GM21786 (cell line): ENCODE measurements around the gene CPED1.
A peak's percentile ranks its signal among the peaks of the same experiment; 100 is the strongest.
"Not testable (repeated sequence)": the region's sequence is repeated elsewhere in the genome, so short reads cannot be mapped to it uniquely, and the experiment has no call there.

ENCODE experiments used
- ATAC-seq: cut with Tn5 transposase; IDR thresholded peaks from one replicate; pipeline ENCODE4 v1.9.1; 2021; ENCODE audit not compliant: unreplicated experiment

The CPED1 gene

GRCh38 chr7:121178452-121178851 is 189.9 kb downstream of the CPED1 start:
- ATAC-seq: no peak

DNA sequence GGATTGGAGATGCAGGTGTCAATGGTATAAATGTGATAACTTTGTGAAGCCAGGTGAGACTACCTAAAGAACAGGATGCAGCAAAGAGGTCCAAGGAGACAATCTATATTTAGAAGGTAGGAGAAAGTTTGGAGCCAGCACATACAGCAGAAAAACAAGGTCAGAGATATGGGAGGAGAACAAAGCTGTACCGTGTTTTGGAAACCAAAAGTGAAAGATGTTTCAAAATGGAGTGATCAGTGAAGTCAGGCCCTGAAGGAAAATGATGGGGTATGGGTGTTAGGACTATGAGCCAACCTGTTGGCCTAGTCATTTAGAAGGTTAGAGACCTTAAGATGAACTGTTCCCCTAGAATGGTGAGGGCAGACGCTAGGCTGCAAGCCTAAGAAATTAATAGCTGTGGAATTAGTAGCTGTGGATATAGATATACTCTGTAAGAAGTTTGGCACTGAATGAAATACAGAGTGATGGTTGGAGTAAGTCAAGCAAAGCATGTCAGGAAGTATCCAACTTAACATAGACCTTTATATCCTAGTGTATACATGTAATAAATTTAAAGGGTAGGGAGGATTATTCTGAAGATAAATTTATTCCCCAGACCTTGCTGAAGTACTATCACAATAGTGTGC is 190.5 kb downstream of the CPED1 start:
- ATAC-seq: peak; percentile 39

DNA sequence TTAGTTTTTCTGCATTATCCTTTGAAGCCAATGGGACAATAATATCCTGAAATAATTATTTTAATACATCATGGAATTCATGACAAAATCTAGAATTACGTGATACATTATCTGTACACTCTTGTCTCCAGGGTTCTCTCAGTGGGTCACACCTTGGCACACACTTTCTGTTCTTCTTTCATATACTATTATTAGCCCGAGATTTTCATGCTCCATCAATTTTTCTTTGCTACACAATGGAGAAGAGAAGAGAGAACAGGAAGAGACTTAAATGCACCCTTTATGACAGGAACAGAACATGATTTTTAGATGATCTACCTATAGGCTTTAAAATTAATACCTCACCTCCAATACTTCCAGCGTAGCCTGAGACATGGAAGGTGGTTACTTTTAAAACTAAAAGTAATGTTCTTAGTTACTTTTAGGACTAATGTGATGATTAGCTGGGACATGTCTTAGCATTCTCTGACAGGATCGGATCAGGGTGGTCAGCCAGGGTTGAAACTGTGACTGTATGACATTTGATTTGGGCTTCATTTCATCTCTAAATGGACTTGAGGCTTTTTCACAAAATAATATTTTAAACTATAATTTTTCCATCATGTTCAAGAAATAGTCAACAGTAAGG is 192.0 kb downstream of the CPED1 start:
- peak; percentile 96 for ATAC-seq

DNA sequence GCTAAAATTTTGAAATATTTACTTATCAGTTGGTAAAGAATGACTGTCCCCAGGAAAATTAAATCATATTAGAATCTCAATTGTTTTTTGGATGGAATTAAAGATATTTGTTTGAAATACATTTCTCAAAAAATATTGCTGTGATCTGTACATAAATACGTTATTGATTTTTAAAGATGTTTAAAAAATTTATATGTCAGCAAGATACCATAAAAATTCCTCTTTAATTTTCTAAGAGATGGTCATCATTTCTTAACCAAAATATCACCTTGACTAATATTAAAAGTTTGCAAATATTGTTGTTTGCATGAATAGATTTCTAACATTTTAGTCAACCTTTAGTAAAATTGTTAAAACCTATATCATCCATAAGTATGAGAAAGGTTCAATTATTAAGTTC is 192.8 kb downstream of the CPED1 start:
- no peak for ATAC-seq

DNA sequence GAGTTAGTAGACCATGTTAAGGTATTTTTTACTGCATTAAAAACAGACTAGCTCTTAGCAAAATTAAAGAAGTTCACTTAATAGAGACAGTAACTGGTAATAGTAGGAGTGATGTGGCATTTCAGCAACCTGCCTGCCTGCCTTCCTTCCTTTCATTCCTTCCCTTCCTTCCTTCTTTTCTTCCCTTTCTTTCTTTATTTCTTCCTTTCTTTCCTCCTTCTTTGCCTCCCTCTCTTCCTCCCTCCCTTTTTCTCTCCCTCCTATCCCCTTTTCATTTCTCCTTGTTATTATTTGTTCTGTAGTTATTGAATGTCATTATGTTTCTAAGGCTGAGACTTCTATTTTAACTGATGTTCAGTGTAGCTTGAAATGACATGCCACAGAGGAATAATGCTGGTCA is 193.8 kb downstream of the CPED1 start:
- no peak for ATAC-seq

DNA sequence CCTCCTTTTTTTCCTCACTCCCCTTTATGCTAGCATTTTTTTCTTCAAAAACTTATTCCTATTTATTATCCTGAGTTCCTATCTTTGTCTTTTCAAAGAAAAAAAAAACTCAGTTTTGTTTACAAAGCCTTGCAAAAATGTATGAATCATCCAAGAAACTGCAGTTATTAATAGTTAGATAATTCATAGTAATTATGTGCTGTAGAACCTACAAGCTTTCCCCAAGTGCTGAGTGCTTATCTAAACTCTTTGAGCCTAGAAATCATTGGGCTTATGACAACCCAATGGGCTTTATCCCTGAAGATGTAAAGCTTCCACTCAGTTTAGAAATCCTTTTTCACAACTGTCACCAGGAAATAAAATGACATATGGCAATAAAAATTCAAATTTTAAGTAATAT is 194.4 kb downstream of the CPED1 start:
- no peak for ATAC-seq

DNA sequence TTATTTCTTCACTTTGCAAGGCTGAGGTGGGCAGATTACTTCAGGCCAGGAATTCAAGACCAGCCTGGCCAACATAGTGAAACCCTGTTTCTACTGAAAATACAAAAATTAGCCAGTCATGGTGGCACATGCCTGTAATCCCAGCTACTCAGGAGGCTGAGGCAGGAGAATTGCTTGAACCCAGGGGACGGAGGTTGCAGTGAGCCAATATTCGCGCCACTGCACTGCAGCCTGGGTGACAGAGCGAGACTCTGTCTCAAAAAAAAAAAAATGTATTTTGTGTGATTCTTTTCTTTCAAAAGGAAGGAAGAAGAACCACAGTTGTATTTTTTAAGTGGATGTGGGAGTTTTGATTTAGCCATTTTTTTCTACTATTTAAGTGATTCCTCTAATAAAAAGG is 195.4 kb downstream of the CPED1 start:
- not testable (repeated sequence) for ATAC-seq

DNA sequence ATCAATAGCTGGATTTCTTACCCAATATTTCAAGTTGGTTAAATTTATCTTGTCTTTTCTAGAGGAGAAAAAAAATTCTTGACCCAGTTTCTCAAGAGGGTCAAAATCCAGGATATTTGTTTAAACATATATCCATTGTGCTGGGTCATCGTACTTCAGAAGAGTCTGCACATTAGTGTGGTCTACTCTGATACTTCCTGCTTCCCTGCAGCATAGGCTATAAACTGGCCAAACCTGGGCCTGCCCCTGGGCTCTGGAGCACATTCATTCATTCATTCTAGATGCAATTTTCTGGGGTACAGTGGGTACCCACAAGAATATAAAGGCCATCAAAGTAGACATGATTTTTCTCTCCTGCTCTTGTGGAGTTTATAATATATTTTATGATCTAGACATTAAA is 198.2 kb downstream of the CPED1 start:
- no peak for ATAC-seq

DNA sequence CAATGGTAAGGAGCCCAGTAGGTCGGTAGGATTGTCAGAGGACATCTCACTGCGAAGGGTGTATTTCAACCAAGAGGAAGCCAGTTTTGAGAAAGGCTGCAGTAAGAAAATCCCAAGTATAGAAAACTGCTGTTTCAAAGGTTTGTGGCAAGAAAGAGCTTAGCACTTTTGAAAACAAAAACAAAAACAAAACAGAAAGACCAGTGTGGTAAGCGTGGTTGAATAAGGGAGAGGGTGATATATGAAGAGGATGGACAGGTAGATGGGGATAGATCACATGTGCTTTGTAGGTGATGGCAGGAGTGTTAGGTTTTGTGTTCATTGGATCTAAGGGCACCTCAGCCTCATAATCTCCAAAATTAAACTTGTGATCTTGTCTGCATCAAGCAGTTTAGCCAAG is 198.7 kb downstream of the CPED1 start:
- ATAC-seq: peak; percentile 89

- peak; percentile 4 for ATAC-seq
These were observed 199.2 kb downstream of the CPED1 start for GRCh38 chr7:121187676-121188075.

GRCh38 chr7:121192834-121193233 is 204.3 kb downstream of the CPED1 start:
- no peak for ATAC-seq

DNA sequence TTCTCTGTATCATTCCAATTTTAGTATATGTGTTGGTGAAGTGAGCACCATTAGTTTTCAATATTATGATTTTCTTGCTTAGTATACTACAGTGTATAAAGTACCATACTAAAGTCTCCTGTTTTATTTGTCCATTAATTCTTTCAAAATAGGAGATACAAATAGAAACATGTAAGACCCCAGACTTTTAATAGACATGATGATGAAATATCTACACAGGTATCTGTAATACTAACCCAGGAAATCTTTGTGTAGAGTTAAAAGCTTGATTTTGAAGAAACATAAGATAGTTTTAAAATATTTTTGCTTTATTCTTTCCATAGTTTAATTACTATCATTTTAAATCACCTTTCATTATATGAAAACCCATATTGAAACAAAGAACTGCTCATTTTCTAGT is 206.5 kb downstream of the CPED1 start:
- ATAC-seq: no peak

GRCh38 chr7:121195874-121196273 is 207.4 kb downstream of the CPED1 start:
- ATAC-seq: no peak

DNA sequence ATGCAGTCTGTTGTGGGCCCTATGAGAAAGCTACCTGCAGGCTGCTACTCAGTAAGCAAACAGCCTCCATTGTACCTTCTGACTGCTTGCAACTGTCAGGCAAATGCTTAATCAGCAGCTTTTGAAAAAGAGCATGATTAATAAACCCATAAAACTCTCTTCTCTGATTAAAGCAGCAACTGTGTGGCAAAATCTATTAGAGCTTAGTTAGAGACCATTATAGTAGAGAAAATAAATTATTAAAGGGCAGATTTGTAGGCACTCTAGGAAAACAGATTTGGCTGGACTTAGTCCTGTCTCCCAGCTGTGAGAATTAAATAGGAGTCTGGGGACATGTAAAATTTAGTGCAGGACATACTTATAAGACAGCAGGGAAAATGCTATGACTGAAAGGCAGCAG is 207.8 kb downstream of the CPED1 start:
- no peak for ATAC-seq

DNA sequence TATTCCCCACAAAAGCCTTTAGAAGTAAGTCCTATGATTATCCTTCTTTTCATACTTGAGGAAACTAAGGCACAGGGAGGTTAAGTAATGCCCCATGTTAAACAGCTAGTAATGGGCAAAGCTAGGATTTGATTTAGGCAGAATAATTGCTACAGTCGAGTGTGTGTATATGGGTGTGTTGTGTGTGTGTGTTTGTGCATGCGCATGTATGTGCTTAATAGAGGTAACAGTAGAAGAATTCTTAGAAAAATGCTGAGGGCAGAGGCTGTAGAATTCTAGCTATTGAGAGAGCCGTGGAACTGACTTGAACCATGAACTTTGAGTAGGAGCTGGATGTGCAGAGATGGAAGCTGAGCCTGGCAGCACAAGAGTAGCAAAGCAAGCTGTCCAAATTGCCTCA is 208.9 kb downstream of the CPED1 start:
- ATAC-seq: no peak

DNA sequence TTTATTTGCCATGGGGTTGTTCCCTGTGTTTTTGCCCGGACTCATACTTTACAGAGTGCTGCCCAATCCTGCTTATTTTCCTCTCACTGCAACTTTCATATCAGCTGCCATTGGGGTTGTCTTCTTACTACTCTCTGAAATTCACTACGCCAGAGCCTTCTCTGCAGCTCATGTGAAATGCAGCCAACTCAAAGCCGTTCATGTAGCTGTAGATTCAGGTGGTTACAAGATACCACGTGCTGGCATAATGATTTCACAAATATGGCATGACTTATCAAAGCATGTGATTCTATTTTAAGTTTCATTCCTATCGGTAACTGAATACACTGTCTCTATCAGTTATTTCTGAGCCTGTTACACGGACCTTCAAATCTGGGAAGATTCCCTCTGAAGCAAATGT is 210.0 kb downstream of the CPED1 start:
- no peak for ATAC-seq

DNA sequence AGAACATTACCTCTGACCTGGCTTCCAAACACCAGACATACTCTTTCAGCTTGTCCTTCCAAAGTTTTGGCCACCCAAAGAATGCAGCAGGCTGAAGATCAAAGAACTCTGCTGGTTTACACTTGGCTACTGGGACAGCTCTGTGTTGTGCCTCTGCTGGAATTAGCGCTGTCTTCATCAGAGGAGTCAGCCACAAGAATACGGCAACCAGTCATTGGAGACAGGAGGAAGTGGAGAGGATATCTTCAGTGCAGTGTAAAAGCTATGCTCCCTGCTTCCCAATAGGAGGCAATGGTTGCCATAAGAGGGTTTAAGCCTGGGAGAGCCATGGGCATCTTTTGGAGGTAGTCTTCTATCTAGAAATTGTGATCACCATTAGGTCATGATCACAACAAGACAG is 213.6 kb downstream of the CPED1 start:
- ATAC-seq: no peak

- no peak for ATAC-seq
These were observed 214.3 kb downstream of the CPED1 start for GRCh38 chr7:121202834-121203233.

DNA sequence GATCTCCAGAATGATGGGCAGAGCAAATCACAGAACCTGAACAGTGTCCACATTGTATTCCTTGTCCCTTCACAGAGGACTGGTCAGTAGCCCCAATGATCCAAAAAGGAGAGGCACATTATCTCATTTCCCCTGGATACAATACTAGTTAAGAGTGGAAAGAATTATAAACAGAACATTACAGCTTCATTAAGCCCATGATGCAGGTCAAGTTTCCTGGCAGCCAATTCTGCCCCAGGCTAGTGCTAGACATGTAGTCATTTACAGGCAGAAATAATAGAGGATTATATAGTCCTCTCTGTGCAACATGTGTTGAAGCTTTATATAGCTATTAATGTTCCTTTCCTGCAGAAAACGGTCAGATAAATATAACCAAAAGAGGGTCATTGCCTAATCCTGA is 216.0 kb downstream of the CPED1 start:
- ATAC-seq: no peak

- no peak for ATAC-seq
These were observed 217.3 kb downstream of the CPED1 start for GRCh38 chr7:121205777-121206176.

- no peak for ATAC-seq
These were observed 222.7 kb downstream of the CPED1 start for GRCh38 chr7:121211253-121211652.

GRCh38 chr7:121212036-121212435 is 223.5 kb downstream of the CPED1 start:
- ATAC-seq: no peak

- ATAC-seq: no peak
These were observed 226.1 kb downstream of the CPED1 start for GRCh38 chr7:121214657-121215056.
